Prostate gland (tissue), 2 donors: Measurements from ENCODE around the gene DPYSL3. TPM values are rescaled to one million over a fixed set of nuclear protein-coding genes. Genes with fewer than 3 reads are reported as not detected.

Experiments
- DNase-seq: peaks from one replicate; pipeline ENCODE4 v3.0.0-alpha.2; 2019; ENCODE audit warnings: low spot score
- H3K27ac ChIP-seq, 2 donors: fragments of 200-600 bp; sonication (generic); 2 replicates each; pipeline ENCODE4 v1.5.1; 2017 to 2019
- H3K27me3 ChIP-seq: fragments of 200-600 bp; sonication (generic); replicated peaks from 2 replicates; pipeline ENCODE4 v1.5.1; 2019; ENCODE audit not compliant: insufficient read depth
- H3K36me3 ChIP-seq, 2 donors: fragments of 200-600 bp; sonication (generic); 1 replicate in 1 of 2; 2 replicates in 1 of 2; pipeline versions ENCODE4 v1.5.1 to v1.8.1; 2017 to 2019
- H3K4me1 ChIP-seq: fragments of 200-600 bp; sonication (generic); replicated peaks from 2 replicates; pipeline ENCODE4 v1.5.1; 2019
- H3K4me3 ChIP-seq, 2 donors: fragments of 200-600 bp; sonication (generic); 2 replicates each; pipeline ENCODE4 v1.5.1; 2017 to 2019
- H3K9me3 ChIP-seq: fragments of 200-600 bp; sonication (generic); 2 replicates; pipeline ENCODE4 v1.5.1; 2017
- CTCF ChIP-seq, 4 experiments: fragments of 200-600 bp in 2 of 4; fragments of 450-650 bp in 2 of 4; sonication (generic) in 2 of 4; IDR thresholded peaks; 1 replicate in 3 of 4; 2 replicates in 1 of 4; pipeline ENCODE4 v1.5.1; 2016 to 2019; ENCODE audit warnings: antibody characterized with exemption in 4 of 4, mild to moderate bottlenecking in 2 of 4, moderate library complexity in 2 of 4
- POLR2A ChIP-seq: fragments of 450-650 bp; IDR thresholded peaks from one replicate; pipeline ENCODE4 v1.6.1; 2016; ENCODE audit warnings: antibody characterized with exemption, mild to moderate bottlenecking
- POLR2AphosphoS5 ChIP-seq: sonication (generic); formaldehyde crosslinking; IDR thresholded peaks from one replicate; pipeline ENCODE4 v1.6.1; 2017; ENCODE audit warnings: antibody characterized with exemption
- WGBS: methylation state at CpG from one replicate; pipeline ENCODE4 v1.1.5; 2018; 5-methylcytosine and 5-hydroxymethylcytosine counted together
- intact Hi-C: fragments of 100-400 bp; cut with DNase I; formaldehyde crosslinking; loops from one replicate; pipeline ENCODE4 v1.14.2; 2022
- total RNA-seq, 2 donors: library from RNA; depleted of rRNA; stranded (reverse); fragments of >200 nt; gene quantifications; one replicate each; pipeline ENCODE4 v1.1.0, GENCODE V29; 2016

DPYSL3 gene
- total RNA-seq, 2 donors from 2014 or later = 113 to 126 TPM

DNA sequence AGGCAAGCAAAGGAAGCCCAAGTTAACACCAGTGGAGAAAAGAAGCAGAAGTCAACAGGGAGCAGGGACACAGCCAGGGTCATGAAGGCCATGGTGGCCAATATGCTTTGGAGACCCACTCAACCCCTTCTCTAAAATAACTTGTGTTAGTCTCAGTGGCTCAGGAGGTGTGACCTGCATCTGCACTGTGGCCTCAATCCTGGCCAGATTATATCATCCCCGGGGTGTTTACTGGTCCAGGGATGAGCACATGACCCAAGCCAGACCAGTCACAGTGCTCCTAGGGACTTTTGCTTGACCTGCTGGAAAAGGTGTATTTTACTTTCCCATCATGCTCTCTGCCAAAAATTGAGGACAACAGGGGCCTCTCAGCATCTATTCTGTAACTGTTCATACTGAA, 105.2 kb downstream of the DPYSL3 start:
- no peaks in the 10 kb centered on the region for H3K36me3 ChIP-seq
- TF ChIP-seq POLR2A = no peak
- no peak for TF ChIP-seq CTCF (IDR thresholded peaks at IDR 0.05)
- no peak for TF ChIP-seq POLR2AphosphoS5
- H3K4me3 ChIP-seq = no peak overlapping the region
- 79% methylated on average over 1 of the region's 1 CpG for WGBS
- peak overlapping the region; percentile 71 for H3K27ac ChIP-seq
- intact Hi-C loops = no loop called here
- H3K4me1 ChIP-seq = no peaks in the 10 kb centered on the region
- H3K9me3 ChIP-seq = no peaks in the 10 kb centered on the region
- no peaks in the 10 kb centered on the region for H3K27me3 ChIP-seq
- DNase-seq = no peak

- H3K27ac ChIP-seq = peak overlapping the region; percentile 71
- no peaks in the 10 kb centered on the region for H3K9me3 ChIP-seq
- no peak overlapping the region for H3K4me3 ChIP-seq
- no peak for TF ChIP-seq POLR2A
- TF ChIP-seq CTCF (IDR thresholded peaks at IDR 0.05) = no peak
- TF ChIP-seq POLR2AphosphoS5 = peak; percentile 26
- H3K27me3 ChIP-seq = no peaks in the 10 kb centered on the region
- no peaks in the 10 kb centered on the region for H3K36me3 ChIP-seq
- intact Hi-C loops = no loop called here
- DNase-seq = peak; percentile 6
- no peaks in the 10 kb centered on the region for H3K4me1 ChIP-seq
- WGBS = 59% methylated on average over 15 of the region's 15 CpGs
Measured at GRCh38 chr5:147403651-147404640, 105.9 kb downstream of the DPYSL3 start.

DNA sequence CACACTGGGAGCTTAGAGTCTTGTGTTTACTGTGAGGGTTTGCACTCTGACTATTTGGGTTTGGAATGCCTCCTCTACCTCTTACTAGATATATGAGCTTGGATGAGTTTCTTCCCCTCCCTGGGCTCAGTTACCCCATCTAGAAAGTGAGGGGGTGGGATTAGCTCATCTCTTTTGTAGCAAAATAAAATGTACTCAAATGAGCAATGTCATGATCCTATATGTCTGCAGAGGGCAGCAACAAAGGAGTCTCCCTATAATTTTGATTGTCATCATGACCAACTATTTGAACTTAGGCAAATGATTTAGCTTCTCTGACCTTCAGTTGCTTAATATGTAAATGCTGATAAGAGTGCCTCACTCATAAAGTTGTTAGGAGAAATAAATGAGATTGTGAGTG, 109.0 kb downstream of the DPYSL3 start:
- no peaks in the 10 kb centered on the region for H3K4me1 ChIP-seq
- H3K9me3 ChIP-seq = no peaks in the 10 kb centered on the region
- H3K27me3 ChIP-seq = no peaks in the 10 kb centered on the region
- H3K27ac ChIP-seq = no peak overlapping the region
- no peak for DNase-seq
- no peak overlapping the region for H3K4me3 ChIP-seq
- TF ChIP-seq POLR2A = no peak
- TF ChIP-seq CTCF (IDR thresholded peaks at IDR 0.05) = no peak
- no peak for TF ChIP-seq POLR2AphosphoS5
- no peaks in the 10 kb centered on the region for H3K36me3 ChIP-seq
- intact Hi-C loops = no loop called here

- Histone ChIP-seq H3K27ac (no peak overlapping the region), H3K4me3 (no peak overlapping the region), H3K9me3 (no peaks in the 10 kb centered on the region), H3K4me1 (no peaks in the 10 kb centered on the region), H3K27me3 (no peaks in the 10 kb centered on the region), H3K36me3 (no peaks in the 10 kb centered on the region)
- no peak for TF ChIP-seq CTCF (IDR thresholded peaks at IDR 0.05)
- TF ChIP-seq POLR2A = no peak
- no peak for TF ChIP-seq POLR2AphosphoS5
- intact Hi-C loops = no loop called here
- 69% methylated on average over 7 of the region's 7 CpGs for WGBS
- DNase-seq = no peak
Measured at GRCh38 chr5:147400126-147400809, 109.6 kb downstream of the DPYSL3 start.
